Tibial artery (tissue), 4 donors: ENCODE results near the gene NR2F1-AS1.

Experiments used
- DNase-seq, 2 donors: peaks; one replicate each; pipeline ENCODE4 v3.0.0-alpha.2; 2019
- H3K27ac ChIP-seq, 2 donors: fragments of 200-600 bp; sonication (generic) in 1 of 2; 1 replicate in 1 of 2; 2 replicates in 1 of 2; pipeline ENCODE4 v1.5.1; 2018 to 2019; ENCODE audit warnings: mild to moderate bottlenecking in 1 of 2
- H3K27me3 ChIP-seq, 2 donors: fragments of 200-600 bp; sonication (generic) in 1 of 2; one replicate each; pipeline versions ENCODE4 v1.5.1 to v1.6.0; 2016 to 2019
- H3K36me3 ChIP-seq, 3 donors: fragments of 200-600 bp; sonication (generic) in 2 of 3; one replicate each; pipeline ENCODE4 v1.5.1; 2016 to 2019; ENCODE audit warnings: mild to moderate bottlenecking in 2 of 3
- H3K4me1 ChIP-seq, 4 donors: fragments of 200-600 bp; sonication (generic) in 2 of 4; 1 replicate in 3 of 4; 2 replicates in 1 of 4; pipeline ENCODE4 v1.5.1; 2016 to 2019
- H3K4me3 ChIP-seq, 2 donors: fragments of 200-600 bp; sonication (generic) in 1 of 2; 1 replicate in 1 of 2; 2 replicates in 1 of 2; pipeline ENCODE4 v1.5.1; 2018 to 2019; ENCODE audit warnings: mild to moderate bottlenecking in 2 of 2
- H3K9me3 ChIP-seq, 3 donors: fragments of 200-600 bp; sonication (generic) in 1 of 3; one replicate each; pipeline ENCODE4 v1.5.1; 2016 to 2019
- CTCF ChIP-seq, 2 experiments: fragments of 200-600 bp in 1 of 2; fragments of 450-650 bp in 1 of 2; IDR thresholded peaks; one replicate each; pipeline ENCODE4 v1.5.1; 2017 to 2019; ENCODE audit warnings: antibody characterized with exemption in 2 of 2, mild to moderate bottlenecking in 1 of 2, moderate library complexity in 1 of 2
- intact Hi-C: fragments of 100-400 bp; cut with DNase I; formaldehyde crosslinking; loops from one replicate; pipeline ENCODE4 v1.15.0; 2023; ENCODE audit warnings: low total_unique reads

The NR2F1-AS1 gene

GRCh38 chr5:93593476-93594131 is 12.6 kb upstream of the NR2F1-AS1 start:
- peaks cover 0 to 34% of the 10 kb centered on the region in 2 donors for H3K27me3 ChIP-seq
- no peak overlapping the region for H3K27ac ChIP-seq
- no peak for DNase-seq
- no peaks in the 10 kb centered on the region for H3K4me1 ChIP-seq
- no peak for TF ChIP-seq CTCF (IDR thresholded peaks at IDR 0.05)
- H3K4me3 ChIP-seq, result no peak overlapping the region
- intact Hi-C loops, result no loop called here
- H3K36me3 ChIP-seq, result no peaks in the 10 kb centered on the region
- no peaks in the 10 kb centered on the region for H3K9me3 ChIP-seq

- Histone ChIP-seq H3K9me3 (no peaks in the 10 kb centered on the region), H3K4me1 (no peaks in the 10 kb centered on the region), H3K27me3 (peaks cover 0 to 30% of the 10 kb centered on the region in 2 donors), H3K36me3 (no peaks in the 10 kb centered on the region), H3K4me3 (no peak overlapping the region), H3K27ac (no peak overlapping the region)
- intact Hi-C loops, result no loop called here
- DNase-seq, result no peak
- no peak for TF ChIP-seq CTCF (IDR thresholded peaks at IDR 0.05)
Observed at GRCh38 chr5:93592883-93593282, 11.9 kb upstream of the NR2F1-AS1 start.

DNA sequence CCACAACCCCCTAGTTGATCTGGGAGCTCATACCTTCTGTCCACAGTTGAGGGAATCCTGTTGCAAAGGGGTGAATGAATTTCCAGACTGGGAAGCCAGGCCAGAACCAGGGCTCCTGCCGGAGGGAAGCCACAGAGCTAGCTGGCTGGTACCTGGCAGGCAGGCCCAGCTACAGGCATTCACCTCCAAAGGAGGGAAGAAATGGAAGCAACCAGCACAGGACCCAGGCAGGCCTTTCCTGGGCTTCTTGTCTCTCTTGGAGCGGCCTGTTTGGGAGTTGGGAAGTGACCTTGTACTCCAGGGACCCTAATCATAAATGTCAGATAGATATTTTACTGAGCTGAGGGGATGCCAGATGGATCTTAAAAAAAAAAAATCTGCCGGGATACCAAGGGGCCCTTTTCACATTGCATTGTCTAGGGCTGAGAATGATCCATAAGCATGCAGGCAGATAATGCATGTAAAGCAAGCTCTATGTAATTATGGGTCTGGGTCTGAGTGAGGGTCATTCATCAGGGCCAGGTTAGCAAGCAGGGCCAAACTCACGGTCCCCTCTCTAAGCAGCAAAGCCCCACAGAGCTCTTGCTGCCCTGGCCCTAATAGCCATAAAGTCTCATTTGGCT is 10.4 kb upstream of the NR2F1-AS1 start:
- intact Hi-C loops, result no loop called here
- Histone ChIP-seq H3K27ac (no peak overlapping the region), H3K27me3 (peaks cover 0 to 16% of the 10 kb centered on the region in 2 donors), H3K4me3 (no peak overlapping the region), H3K4me1 (no peaks in the 10 kb centered on the region), H3K9me3 (no peaks in the 10 kb centered on the region), H3K36me3 (no peaks in the 10 kb centered on the region)
- no peak for DNase-seq
- TF ChIP-seq CTCF (IDR thresholded peaks at IDR 0.05), result no peak

DNA sequence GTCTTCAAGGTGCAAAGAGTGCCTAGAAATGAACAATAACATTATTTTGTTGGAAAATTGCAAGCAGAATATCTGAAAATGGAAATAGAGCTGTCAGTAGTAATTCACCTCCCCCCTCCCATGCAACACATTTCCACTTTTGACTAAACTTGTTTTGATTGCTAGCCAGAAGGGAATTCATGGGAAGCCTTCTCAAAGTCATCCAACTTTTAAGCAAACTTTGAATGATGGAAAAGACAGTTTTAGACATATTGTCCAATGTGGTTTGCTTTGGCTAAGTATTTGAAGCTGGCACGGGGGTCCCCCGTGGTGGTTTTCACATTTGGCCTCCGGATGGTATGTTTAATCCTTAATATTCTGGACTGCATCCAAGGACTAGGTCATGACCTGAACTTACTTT is 9.5 kb upstream of the NR2F1-AS1 start:
- intact Hi-C loops, result no loop called here
- H3K36me3 ChIP-seq, result no peaks in the 10 kb centered on the region
- no peak overlapping the region for H3K4me3 ChIP-seq
- no peaks in the 10 kb centered on the region for H3K9me3 ChIP-seq
- peaks cover 0 to 5% (median 3%) of the 10 kb centered on the region in 4 donors for H3K4me1 ChIP-seq
- no peak for DNase-seq
- TF ChIP-seq CTCF (IDR thresholded peaks at IDR 0.05), result no peak
- H3K27ac ChIP-seq, result no peak overlapping the region
- H3K27me3 ChIP-seq, result peaks cover 0 to 13% of the 10 kb centered on the region in 2 donors

DNA sequence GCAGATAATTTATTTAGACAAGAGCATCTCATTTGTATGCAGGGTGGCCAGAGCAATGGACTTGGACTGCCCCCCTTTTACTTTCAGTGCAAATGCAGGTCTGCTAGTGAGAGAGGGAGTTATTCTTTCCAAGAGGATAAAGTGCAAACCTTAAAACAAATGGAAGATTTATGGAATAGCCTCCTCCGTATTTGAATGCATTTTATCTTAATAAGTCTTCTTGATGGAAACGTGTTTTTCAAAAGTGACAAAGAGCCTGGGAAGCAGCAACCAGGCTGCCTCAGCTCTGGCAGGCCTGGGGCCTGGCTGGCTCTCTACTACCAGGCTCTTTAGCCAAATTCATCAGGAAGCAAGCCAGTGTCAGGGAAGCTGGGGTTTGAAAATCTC is 8.8 kb upstream of the NR2F1-AS1 start:
- Histone ChIP-seq H3K36me3 (no peaks in the 10 kb centered on the region), H3K4me3 (no peak overlapping the region), H3K9me3 (no peaks in the 10 kb centered on the region), H3K4me1 (peaks cover 0 to 10% (median 8%) of the 10 kb centered on the region in 4 donors), H3K27ac (no peak overlapping the region), H3K27me3 (peaks cover 0 to 12% of the 10 kb centered on the region in 2 donors)
- no peak for TF ChIP-seq CTCF (IDR thresholded peaks at IDR 0.05)
- DNase-seq, result no peak
- intact Hi-C loops, result loop anchor here (10.0 kb wide), 1 partner anchor 215 kb away; no protein-coding TSS in a partner anchor
